HG03439 (cell line): ENCODE measurements around the gene PLXNA4.

Experiments
- ATAC-seq: cut with Tn5 transposase; IDR thresholded peaks from one replicate; pipeline ENCODE4 v1.9.1; 2021; ENCODE audit warnings: mild to moderate bottlenecking, moderate library complexity; ENCODE audit not compliant: unreplicated experiment

Gene PLXNA4

GRCh38 chr7:132475669-132476116, 100.6 kb downstream of the PLXNA4 start:
- ATAC-seq, result no peak

GRCh38 chr7:132475037-132475668, 101.1 kb downstream of the PLXNA4 start:
- ATAC-seq, result no peak

GRCh38 chr7:132472463-132473120, 103.7 kb downstream of the PLXNA4 start:
- ATAC-seq, result no peak

- no peak for ATAC-seq
These were observed 104.8 kb downstream of the PLXNA4 start for GRCh38 chr7:132471515-132471914.

- no peak for ATAC-seq
These were observed 106.6 kb downstream of the PLXNA4 start for GRCh38 chr7:132469681-132470080.

- ATAC-seq, result no peak
These were observed 107.0 kb downstream of the PLXNA4 start for GRCh38 chr7:132469264-132469663.

GRCh38 chr7:132466367-132466766, 109.9 kb downstream of the PLXNA4 start:
- no peak for ATAC-seq

- no peak for ATAC-seq
These were observed 110.8 kb downstream of the PLXNA4 start for GRCh38 chr7:132465516-132465915.

- ATAC-seq, result no peak
These were observed 111.5 kb downstream of the PLXNA4 start for GRCh38 chr7:132464740-132465139.

GRCh38 chr7:132463922-132464321, 112.3 kb downstream of the PLXNA4 start:
- ATAC-seq, result no peak

- no peak for ATAC-seq
These were observed 113.8 kb downstream of the PLXNA4 start for GRCh38 chr7:132462478-132462877.

GRCh38 chr7:132461032-132461592, 115.2 kb downstream of the PLXNA4 start:
- no peak for ATAC-seq

- no peak for ATAC-seq
These were observed 117.5 kb downstream of the PLXNA4 start for GRCh38 chr7:132458729-132459128.

GRCh38 chr7:132457658-132458057, 118.6 kb downstream of the PLXNA4 start:
- ATAC-seq, result no peak

- no peak for ATAC-seq
These were observed 119.9 kb downstream of the PLXNA4 start for GRCh38 chr7:132456418-132456817.

- ATAC-seq, result no peak
These were observed 120.9 kb downstream of the PLXNA4 start for GRCh38 chr7:132455378-132455777.

- ATAC-seq, result no peak
These were observed 122.4 kb downstream of the PLXNA4 start for GRCh38 chr7:132453826-132454225.

- ATAC-seq, result no peak
These were observed 125.1 kb downstream of the PLXNA4 start for GRCh38 chr7:132451161-132451560.

- ATAC-seq, result no peak
These were observed 125.6 kb downstream of the PLXNA4 start for GRCh38 chr7:132450696-132451095.

- ATAC-seq, result no peak
These were observed 126.1 kb downstream of the PLXNA4 start for GRCh38 chr7:132450188-132450587.

- no peak for ATAC-seq
These were observed 129.5 kb downstream of the PLXNA4 start for GRCh38 chr7:132446666-132447278.

- ATAC-seq, result no peak
These were observed 130.0 kb downstream of the PLXNA4 start for GRCh38 chr7:132446260-132446659.
